Parathyroid adenoma (tissue), 2 donors: ENCODE results near the gene CLPX.
"Not testable (repeated sequence)": the region's sequence is repeated elsewhere in the genome, so short reads cannot be mapped to it uniquely, and the experiment has no call there.

Source experiments
- H2AFZ ChIP-seq: fragments of 300-600 bp; sonication (generic); one replicate; pipeline ENCODE4 v1.7.0; 2017; ENCODE audit warnings: antibody characterized with exemption, mild to moderate bottlenecking
- H3K27ac ChIP-seq: fragments of 300-600 bp; sonication (generic); one replicate; pipeline ENCODE4 v1.7.0; 2017
- H3K27me3 ChIP-seq: fragments of 300-600 bp; sonication (generic); one replicate; pipeline ENCODE4 v1.7.0; 2017; ENCODE audit warnings: low read length; ENCODE audit not compliant: control insufficient read depth, insufficient read depth
- H3K36me3 ChIP-seq: fragments of 300-600 bp; sonication (generic); one replicate; pipeline ENCODE4 v1.7.0; 2017; ENCODE audit warnings: low read length; ENCODE audit not compliant: control insufficient read depth, insufficient read depth
- H3K4me1 ChIP-seq: fragments of 300-600 bp; sonication (generic); one replicate; pipeline ENCODE4 v1.7.0; 2017; ENCODE audit warnings: control low read depth
- H3K4me2 ChIP-seq: fragments of 300-600 bp; sonication (generic); one replicate; pipeline ENCODE4 v1.7.0; 2017; ENCODE audit warnings: low read length
- H3K4me3 ChIP-seq: fragments of 300-600 bp; sonication (generic); one replicate; pipeline ENCODE4 v1.7.0; 2017; ENCODE audit warnings: low read depth, low read length
- H3K79me2 ChIP-seq: fragments of 300-600 bp; sonication (generic); one replicate; pipeline ENCODE4 v1.7.0; 2017; ENCODE audit warnings: control low read depth
- H3K9ac ChIP-seq: fragments of 300-600 bp; sonication (generic); one replicate; pipeline ENCODE4 v1.7.0; 2017; ENCODE audit warnings: mild to moderate bottlenecking
- H3K9me3 ChIP-seq: fragments of 300-600 bp; sonication (generic); one replicate; pipeline ENCODE4 v1.7.0; 2017; ENCODE audit warnings: low read length; ENCODE audit not compliant: control insufficient read depth
- TF ChIP-seq, protein P1 (sequence below): fragments of 300-600 bp; sonication (generic); IDR thresholded peaks from one replicate; pipeline ENCODE4 v1.7.0; 2017; ENCODE audit warnings: antibody characterized with exemption, mild to moderate bottlenecking
- donor health status: primary hyperparathyroidism.

The CLPX gene

DNA sequence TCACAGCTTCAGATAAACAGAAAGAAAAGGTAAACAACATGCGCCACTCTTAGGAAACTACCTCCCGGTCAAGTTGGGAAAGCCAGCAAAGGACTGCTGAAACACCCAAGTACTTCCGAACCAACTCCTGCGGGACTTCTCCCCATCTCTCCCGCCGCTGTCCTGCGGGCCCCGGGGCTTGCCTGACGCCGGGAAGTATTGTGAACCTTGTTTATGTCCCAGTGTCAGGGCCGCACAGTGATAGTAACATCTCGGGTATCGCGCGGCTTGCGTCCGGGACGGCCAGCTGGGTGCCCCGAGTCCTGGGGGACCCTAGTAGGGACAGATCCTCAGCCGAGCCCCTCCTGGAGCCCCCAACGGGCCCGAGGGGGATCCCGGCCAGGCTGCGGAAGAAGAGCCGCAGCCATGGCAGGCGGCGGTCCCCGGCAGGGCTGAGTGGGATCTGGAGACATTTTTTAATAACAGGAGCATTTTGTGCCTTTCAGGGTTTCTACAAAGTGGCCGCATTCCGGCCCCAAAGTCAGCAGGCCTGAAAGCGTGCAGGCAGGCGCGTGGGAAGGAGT, 756 bp downstream of the CLPX start:
- Histone ChIP-seq H3K36me3 (no peaks in the 10 kb centered on the region), H3K79me2 (peaks cover 12% of the 10 kb centered on the region), H3K4me1 (no peaks in the 10 kb centered on the region), H3K27ac (peak overlapping the region; percentile 88), H2AFZ (peak overlapping the region; percentile 90), H3K9me3 (no peaks in the 10 kb centered on the region), H3K4me2 (peak overlapping the region; percentile 81), H3K9ac (peak overlapping the region; percentile 72), H3K4me3 (peak overlapping the region; percentile 86), H3K27me3 (no peaks in the 10 kb centered on the region)
- TF ChIP-seq, protein P1, sequence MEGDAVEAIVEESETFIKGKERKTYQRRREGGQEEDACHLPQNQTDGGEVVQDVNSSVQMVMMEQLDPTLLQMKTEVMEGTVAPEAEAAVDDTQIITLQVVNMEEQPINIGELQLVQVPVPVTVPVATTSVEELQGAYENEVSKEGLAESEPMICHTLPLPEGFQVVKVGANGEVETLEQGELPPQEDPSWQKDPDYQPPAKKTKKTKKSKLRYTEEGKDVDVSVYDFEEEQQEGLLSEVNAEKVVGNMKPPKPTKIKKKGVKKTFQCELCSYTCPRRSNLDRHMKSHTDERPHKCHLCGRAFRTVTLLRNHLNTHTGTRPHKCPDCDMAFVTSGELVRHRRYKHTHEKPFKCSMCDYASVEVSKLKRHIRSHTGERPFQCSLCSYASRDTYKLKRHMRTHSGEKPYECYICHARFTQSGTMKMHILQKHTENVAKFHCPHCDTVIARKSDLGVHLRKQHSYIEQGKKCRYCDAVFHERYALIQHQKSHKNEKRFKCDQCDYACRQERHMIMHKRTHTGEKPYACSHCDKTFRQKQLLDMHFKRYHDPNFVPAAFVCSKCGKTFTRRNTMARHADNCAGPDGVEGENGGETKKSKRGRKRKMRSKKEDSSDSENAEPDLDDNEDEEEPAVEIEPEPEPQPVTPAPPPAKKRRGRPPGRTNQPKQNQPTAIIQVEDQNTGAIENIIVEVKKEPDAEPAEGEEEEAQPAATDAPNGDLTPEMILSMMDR, result no peak

DNA sequence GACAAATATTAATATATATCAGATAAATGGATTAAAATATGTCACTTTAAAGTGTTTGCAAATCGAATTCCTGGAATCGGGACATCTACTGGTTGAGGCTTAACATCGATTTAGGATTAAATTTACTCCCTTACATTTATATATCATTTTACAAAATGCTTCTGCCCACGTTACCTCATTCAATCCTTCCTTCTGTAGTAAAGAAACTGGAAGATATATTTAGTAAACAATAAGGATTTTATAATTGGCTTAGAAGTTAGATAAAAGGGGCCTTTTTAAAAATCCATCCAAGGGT, 1.3 kb downstream of the CLPX start:
- Histone ChIP-seq H3K4me1 (no peaks in the 10 kb centered on the region), H3K36me3 (no peaks in the 10 kb centered on the region), H3K9ac (no peak overlapping the region), H3K79me2 (peaks cover 12% of the 10 kb centered on the region), H3K27ac (peak overlapping the region; percentile 88), H3K9me3 (no peaks in the 10 kb centered on the region), H3K4me3 (peak overlapping the region; percentile 86), H3K4me2 (peak overlapping the region; percentile 81), H3K27me3 (no peaks in the 10 kb centered on the region), H2AFZ (no peak overlapping the region)
- TF ChIP-seq, protein P1, result no peak

DNA sequence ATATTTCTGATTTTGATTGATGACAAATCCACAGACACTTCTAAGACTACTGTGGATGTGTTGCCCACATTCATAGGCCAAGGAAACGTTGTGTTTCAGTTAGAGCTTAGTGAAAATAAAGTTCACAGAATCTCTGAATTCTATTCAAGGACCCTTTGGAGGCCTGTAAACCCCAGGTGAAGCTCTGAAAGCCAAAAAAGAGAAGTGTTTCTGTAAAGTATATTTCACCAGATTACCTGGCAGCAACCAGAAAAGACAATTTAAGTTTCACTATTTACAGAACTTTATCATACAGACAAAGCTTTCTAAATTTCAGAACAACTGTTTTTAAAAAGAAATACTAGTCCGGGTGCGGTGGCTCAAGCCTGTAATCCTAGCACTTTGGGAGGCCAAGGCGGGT, 2.6 kb downstream of the CLPX start:
- H3K4me3 ChIP-seq, result no peak overlapping the region
- TF ChIP-seq, protein P1, result no peak
- no peak overlapping the region for H3K9ac ChIP-seq
- H3K9me3 ChIP-seq, result no peaks in the 10 kb centered on the region
- H2AFZ ChIP-seq, result no peak overlapping the region
- no peak overlapping the region for H3K4me2 ChIP-seq
- no peaks in the 10 kb centered on the region for H3K36me3 ChIP-seq
- H3K79me2 ChIP-seq, result peaks cover 12% of the 10 kb centered on the region
- no peak overlapping the region for H3K27ac ChIP-seq
- no peaks in the 10 kb centered on the region for H3K27me3 ChIP-seq
- H3K4me1 ChIP-seq, result no peaks in the 10 kb centered on the region

DNA sequence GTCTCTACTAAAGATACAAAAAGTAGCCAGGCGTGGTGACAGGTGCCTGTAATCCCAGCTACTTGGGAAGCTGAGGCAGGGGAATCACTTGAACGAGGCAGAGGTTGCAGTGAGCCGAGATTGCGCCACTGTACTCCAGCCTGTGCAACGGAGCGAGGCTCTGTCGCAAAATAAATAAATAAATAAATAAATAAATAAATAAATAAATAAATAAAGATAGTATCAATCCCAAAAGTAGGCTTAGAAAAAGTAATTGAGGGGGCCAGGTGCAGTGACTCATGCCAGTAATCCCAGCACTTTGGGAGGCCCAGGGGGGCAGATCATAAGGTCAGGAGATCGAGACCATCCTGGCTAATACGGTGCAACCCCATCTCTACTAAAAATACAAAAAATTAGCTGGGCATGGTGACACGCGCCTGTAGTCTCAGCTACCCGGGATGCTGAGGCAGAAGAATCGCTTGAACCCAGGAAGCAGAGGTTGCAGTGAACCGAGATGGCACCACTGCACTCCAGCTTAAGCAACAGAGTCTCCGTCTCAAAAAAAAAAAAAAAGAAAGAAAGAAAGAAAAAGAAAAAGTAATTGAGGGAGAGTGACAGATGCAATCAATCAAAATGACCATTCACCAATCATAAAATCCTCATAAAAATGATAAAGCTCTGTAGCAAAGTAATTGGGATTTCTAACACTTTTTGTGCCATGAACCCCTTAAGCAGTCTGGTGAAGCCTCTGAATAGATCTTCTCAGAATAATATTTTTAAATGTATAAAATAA, 3.4 kb downstream of the CLPX start:
- not testable (repeated sequence) for H3K27me3 ChIP-seq, H3K9me3 ChIP-seq, H3K4me2 ChIP-seq, H3K27ac ChIP-seq, H3K9ac ChIP-seq, H3K4me1 ChIP-seq, H2AFZ ChIP-seq, H3K4me3 ChIP-seq, H3K36me3 ChIP-seq
- H3K79me2 ChIP-seq, result peaks cover 12% of the 10 kb centered on the region

DNA sequence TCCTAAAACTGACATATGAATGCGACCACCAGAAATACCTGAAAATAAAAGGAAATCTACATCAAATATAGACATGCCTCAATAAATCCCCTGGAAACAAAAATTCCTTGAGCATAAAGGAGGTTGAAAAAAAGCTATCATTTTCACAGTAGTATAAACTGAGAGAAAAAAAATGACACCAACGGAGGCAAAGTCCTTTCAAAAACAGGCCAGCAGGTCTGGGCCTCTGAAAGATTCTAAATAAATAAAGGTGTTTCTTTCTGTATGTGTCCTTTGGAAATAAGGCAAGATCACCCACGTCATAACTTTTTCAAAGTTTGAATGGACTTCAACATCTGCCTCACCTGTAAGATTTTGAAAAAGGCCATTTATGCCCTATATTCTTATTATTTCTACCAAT, 5.0 kb downstream of the CLPX start:
- Histone ChIP-seq H3K27ac (no peak overlapping the region), H2AFZ (no peak overlapping the region), H3K9ac (no peak overlapping the region), H3K4me1 (no peaks in the 10 kb centered on the region), H3K79me2 (peaks cover 13% of the 10 kb centered on the region), H3K36me3 (no peaks in the 10 kb centered on the region), H3K9me3 (no peaks in the 10 kb centered on the region), H3K4me2 (no peak overlapping the region), H3K27me3 (no peaks in the 10 kb centered on the region), H3K4me3 (no peak overlapping the region)
- TF ChIP-seq, protein P1, result no peak
